Endodermal cell (in vitro differentiated cells): ENCODE results near the gene STX1B. TPM values are rescaled to one million over a fixed set of nuclear protein-coding genes. Genes with fewer than 3 reads are reported as not detected.

Experiments
- DNase-seq: peaks from one replicate; pipeline ENCODE4 v3.0.0-alpha.2; 2017
- H3K27ac ChIP-seq: 2 replicates; pipeline ENCODE4 v1.5.1; 2013; ENCODE audit warnings: mild to moderate bottlenecking, low read depth, low read length, moderate library complexity
- H3K27me3 ChIP-seq: 2 replicates; pipeline ENCODE4 v1.6.1; 2013; ENCODE audit warnings: mild to moderate bottlenecking, low read length, moderate library complexity; ENCODE audit not compliant: insufficient read depth, control insufficient read depth, poor library complexity, severe bottlenecking
- H3K36me3 ChIP-seq: 2 replicates; pipeline ENCODE4 v1.7.0; 2013; ENCODE audit warnings: mild to moderate bottlenecking, low read length, moderate library complexity; ENCODE audit not compliant: control insufficient read depth, insufficient read depth
- H3K4me1 ChIP-seq: one replicate; pipeline ENCODE4 v1.7.0; 2013; ENCODE audit warnings: low read length; ENCODE audit not compliant: control insufficient read depth, insufficient read depth
- H3K4me3 ChIP-seq: 2 replicates; pipeline ENCODE4 v1.5.1; 2013; ENCODE audit warnings: mild to moderate bottlenecking, low read length, moderate library complexity
- H3K9ac ChIP-seq: 2 replicates; pipeline ENCODE4 v1.6.1; 2013; ENCODE audit warnings: mild to moderate bottlenecking, low read length, moderate library complexity; ENCODE audit not compliant: poor library complexity, severe bottlenecking; ENCODE audit errors: extremely low read depth
- H3K9me3 ChIP-seq: 2 replicates; pipeline ENCODE4 v1.6.1; 2013; ENCODE audit warnings: mild to moderate bottlenecking, low read length, moderate library complexity; ENCODE audit not compliant: control insufficient read depth
- H3K27ac Mint-ChIP-seq: 2 replicates; pipeline ENCODE4 v1.8.0; 2020; ENCODE audit warnings: mixed read lengths
- H3K27me3 Mint-ChIP-seq: 2 replicates; pipeline ENCODE4 v1.8.0; 2021; ENCODE audit warnings: mild to moderate bottlenecking, mixed read lengths; ENCODE audit not compliant: insufficient read depth
- H3K36me3 Mint-ChIP-seq: 2 replicates; pipeline ENCODE4 v1.8.0; 2020; ENCODE audit warnings: low read depth, mixed read lengths
- H3K4me1 Mint-ChIP-seq: 2 replicates; pipeline ENCODE4 v1.8.0; 2020; ENCODE audit warnings: mixed read lengths
- H3K4me3 Mint-ChIP-seq: 2 replicates; pipeline ENCODE4 v1.8.0; 2020; ENCODE audit warnings: mild to moderate bottlenecking, moderate library complexity, mixed read lengths
- H3K9me3 Mint-ChIP-seq: 2 replicates; pipeline ENCODE4 v1.8.0; 2020; ENCODE audit warnings: mild to moderate bottlenecking, mixed read lengths
- CTCF ChIP-seq: fragments of 200-600 bp; sonication (generic); conservative IDR thresholded peaks from 2 replicates; pipeline ENCODE4 v1.5.0; 2021; ENCODE audit warnings: antibody characterized with exemption, mild to moderate bottlenecking
- WGBS, 2 experiments: methylation state at CpG; one replicate each; pipeline versions ENCODE4 v1.1.5 to v1.1.7; 2013; ENCODE audit warnings: missing lambda C conversion rate in 2 of 2, mixed read lengths in 1 of 2; ENCODE audit not compliant: insufficient coverage in 1 of 2, insufficient read length in 1 of 2; 5-methylcytosine and 5-hydroxymethylcytosine counted together
- total RNA-seq, 2 donors: library from RNA; stranded (reverse); fragmentation: NEBNext Ultra II Directional in 1 of 2; extraction: Animal tissue kit (Norgen Biotek cat#: 25700) in 1 of 2; gene quantifications; 2 replicates in 1 of 2; 3 replicates in 1 of 2; pipeline ENCODE4 v1.2.1, GENCODE V29; 2021

STX1B gene
- total RNA-seq, 2 donors from 2014 or later: 3.2 to 7.0 TPM

DNA sequence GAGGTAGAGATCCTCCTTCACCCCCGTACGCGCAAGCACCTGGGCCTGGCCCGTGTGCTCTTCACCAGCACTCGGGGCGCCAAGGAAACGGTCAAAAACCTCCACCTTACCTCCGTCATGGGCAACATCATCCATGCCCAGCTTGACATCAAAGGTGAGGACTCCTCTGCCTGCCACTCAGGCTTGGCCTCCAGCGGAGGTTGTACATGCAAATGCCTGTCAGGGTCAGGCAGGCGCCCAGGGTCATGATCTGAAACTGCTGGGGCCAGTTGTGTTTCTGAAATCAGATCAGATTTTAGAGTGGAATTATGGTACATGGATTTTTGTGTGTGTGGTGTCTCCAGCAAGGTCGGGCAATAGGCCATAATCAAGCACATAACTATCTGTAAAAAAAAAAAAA, 49.1 kb downstream of the STX1B start:
- no peak overlapping the region for H3K4me3 ChIP-seq
- Mint-ChIP-seq H3K36me3 (peaks cover 63% of the 10 kb centered on the region), H3K4me3 (no peak overlapping the region), H3K4me1 (peaks cover 4% of the 10 kb centered on the region), H3K9me3 (no peaks in the 10 kb centered on the region), H3K27ac (no peak overlapping the region), H3K27me3 (no peaks in the 10 kb centered on the region)
- H3K9me3 ChIP-seq: no peaks in the 10 kb centered on the region
- H3K36me3 ChIP-seq: peaks cover 69% of the 10 kb centered on the region
- H3K27ac ChIP-seq: no peak overlapping the region
- H3K27me3 ChIP-seq: no peaks in the 10 kb centered on the region
- no peak for DNase-seq
- H3K4me1 ChIP-seq: peaks cover 3% of the 10 kb centered on the region
- TF ChIP-seq CTCF: no peak
- 93 to 97% methylated on average over 6 to 10 of the region's 11 CpGs for WGBS, 2 experiments
- no peak overlapping the region for H3K9ac ChIP-seq

DNA sequence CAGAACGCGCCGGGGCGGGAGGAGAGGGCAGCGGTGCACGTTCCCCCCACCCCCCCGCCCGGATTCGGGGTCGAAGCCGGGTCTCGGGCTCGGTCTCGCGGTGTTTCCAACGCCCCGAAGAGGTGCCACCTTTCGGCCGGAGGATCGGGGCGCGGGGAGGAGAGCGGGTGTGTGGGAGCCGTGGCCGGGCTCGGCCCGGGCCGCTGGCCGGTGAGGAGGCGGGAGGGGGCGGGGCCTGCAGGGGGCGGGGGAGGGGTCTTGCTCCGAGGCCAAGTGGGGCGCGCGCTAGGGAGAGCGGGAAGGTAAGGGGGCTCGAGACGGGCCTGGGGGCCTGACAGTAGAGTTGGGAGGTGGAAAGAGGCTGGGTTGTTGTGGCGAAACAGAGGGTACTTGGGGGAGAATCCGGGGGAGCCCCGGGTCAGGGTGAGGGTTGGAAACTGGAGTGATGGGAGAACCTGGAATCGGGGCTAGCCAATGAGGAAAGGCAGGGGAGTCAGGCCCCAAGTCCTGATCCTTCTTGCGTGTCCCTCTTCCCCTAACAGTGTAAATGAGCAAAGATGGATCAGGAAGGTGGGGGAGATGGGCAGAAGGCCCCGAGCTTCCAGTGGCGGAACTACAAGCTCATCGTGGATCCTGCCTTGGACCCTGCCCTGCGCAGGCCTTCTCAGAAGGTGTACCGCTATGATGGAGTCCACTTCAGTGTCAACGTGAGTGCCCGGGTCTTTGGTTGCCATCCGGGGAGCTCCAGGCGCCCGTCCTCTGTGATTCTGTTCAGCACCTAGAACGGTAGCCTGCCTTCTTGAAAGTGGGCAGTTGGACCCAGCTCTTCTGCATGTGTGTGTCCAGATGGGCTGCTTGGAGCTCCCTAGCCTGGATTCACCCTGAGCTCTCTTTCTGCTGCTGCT, 52.0 kb downstream of the STX1B start:
- peaks cover 46% of the 10 kb centered on the region for H3K36me3 ChIP-seq
- no peaks in the 10 kb centered on the region for H3K27me3 ChIP-seq
- no peaks in the 10 kb centered on the region for H3K9me3 Mint-ChIP-seq
- no peak overlapping the region for H3K27ac ChIP-seq
- peak; percentile 87 for DNase-seq
- peaks cover 6% of the 10 kb centered on the region for H3K4me1 Mint-ChIP-seq
- peak overlapping the region; percentile 93 for H3K4me3 Mint-ChIP-seq
- no peaks in the 10 kb centered on the region for H3K9me3 ChIP-seq
- peak overlapping the region; percentile 91 for H3K27ac Mint-ChIP-seq
- 21 to 74% methylated on average over 14 to 44 of the region's 55 CpGs for WGBS, 2 experiments
- peak overlapping the region; percentile 77 for H3K9ac ChIP-seq
- no peaks in the 10 kb centered on the region for H3K27me3 Mint-ChIP-seq
- no peak for TF ChIP-seq CTCF
- H3K4me3 ChIP-seq: peak overlapping the region; percentile 84
- H3K4me1 ChIP-seq: peaks cover 3% of the 10 kb centered on the region
- H3K36me3 Mint-ChIP-seq: peaks cover 43% of the 10 kb centered on the region

DNA sequence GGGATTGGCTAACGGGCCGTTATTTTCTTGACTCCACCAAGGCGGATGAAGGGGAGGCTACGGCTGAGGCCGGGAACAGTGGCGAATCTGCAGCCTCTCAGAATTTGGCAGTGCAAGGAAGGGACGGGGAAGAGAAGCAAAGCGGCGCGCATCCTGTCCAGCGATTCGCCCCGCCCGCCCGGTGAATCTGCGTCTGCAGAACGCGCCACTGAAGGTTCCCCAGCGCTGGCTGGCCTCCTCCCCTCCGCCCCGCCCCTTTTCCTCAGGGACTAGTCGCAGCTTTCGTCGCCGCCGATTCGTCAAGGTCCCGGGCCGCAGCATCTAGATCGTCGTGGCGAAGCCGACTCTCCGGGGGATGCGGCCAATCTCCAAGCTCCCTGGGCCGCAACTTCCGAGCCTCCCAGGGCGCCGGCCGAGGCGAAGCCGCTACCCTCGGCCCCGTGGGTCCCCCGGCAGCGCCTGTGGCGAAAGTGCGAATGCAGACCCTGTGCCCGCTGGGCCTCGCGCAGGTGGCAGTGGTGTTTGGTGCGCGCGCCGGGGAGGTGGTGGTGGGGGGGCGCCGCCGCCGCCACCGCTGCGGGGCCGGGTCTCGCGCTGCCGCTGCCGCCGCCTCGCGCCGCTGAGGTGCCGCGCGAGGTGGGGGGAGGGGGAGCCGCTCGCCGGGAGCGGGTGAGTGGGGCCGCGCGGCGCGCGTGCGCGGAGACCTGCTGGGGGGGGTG, 52.8 kb downstream of the STX1B start, which contains the start of gene SETD1A:
SETD1A (plus strand) TSS at position 299 of the 719 bp plus-strand sequence. CDS start 978 bp downstream, outside the sequence.
- no peak for TF ChIP-seq CTCF
- H3K4me1 ChIP-seq: peaks cover 3% of the 10 kb centered on the region
- peak; percentile 96 for DNase-seq
- H3K27me3 Mint-ChIP-seq: no peaks in the 10 kb centered on the region
- H3K9me3 Mint-ChIP-seq: no peaks in the 10 kb centered on the region
- no peaks in the 10 kb centered on the region for H3K9me3 ChIP-seq
- peak within 1 kb of the TSS; percentile 93 for H3K4me3 ChIP-seq
- peak within 1 kb of the TSS; percentile 98 for H3K27ac ChIP-seq
- no peaks in the 10 kb centered on the region for H3K27me3 ChIP-seq
- H3K27ac Mint-ChIP-seq: peak within 1 kb of the TSS; percentile 100
- H3K4me1 Mint-ChIP-seq: peaks cover 6% of the 10 kb centered on the region
- WGBS, 2 experiments: 0% methylated on average over 14 to 84 of the region's 85 CpGs
- H3K36me3 ChIP-seq: peaks cover 38% of the 10 kb centered on the region
- peak within 1 kb of the TSS; percentile 85 for H3K9ac ChIP-seq
- H3K36me3 Mint-ChIP-seq: peaks cover 36% of the 10 kb centered on the region
- peak within 1 kb of the TSS; percentile 93 for H3K4me3 Mint-ChIP-seq
